SK-N-SH (cell line): ENCODE results near the gene PCP4. TPM values are rescaled to one million over a fixed set of nuclear protein-coding genes. Genes with fewer than 3 reads are reported as not detected.

Experiments
- CTCF ChIA-PET: fragments of 300-600, 350-600 bp; formaldehyde crosslinking; extraction: SDS; loops from one replicate; lab custom pipeline; 2021; lab: Yijun Ruan, JAX
- POLR2A ChIA-PET: fragments of 350-600 bp; sonication (Branson Sonifier 250); formaldehyde crosslinking; extraction: SDS; loops from one replicate; lab custom pipeline; 2020; ENCODE audit warnings: antibody characterized with exemption, inconsistent platforms; lab: Yijun Ruan, JAX
- DNase-seq: peaks from one replicate; pipeline ENCODE4 v3.0.0; 2012
- H2AFZ ChIP-seq: fragments of 200-600 bp; sonication (generic); 2 replicates; pipeline ENCODE4 v1.8.1; 2016; ENCODE audit warnings: antibody characterized with exemption, mild to moderate bottlenecking, low read depth
- H3F3A ChIP-seq: fragments of 200-600 bp; sonication (generic); replicated peaks from 2 replicates; pipeline ENCODE3; 2016; ENCODE audit warnings: antibody characterized with exemption, mild to moderate bottlenecking; ENCODE audit not compliant: insufficient read depth
- H3K27ac ChIP-seq, 2 experiments: fragments of 200-500 bp in 1 of 2; fragments of 200-600 bp in 1 of 2; sonication (Bioruptor generic) in 1 of 2; sonication (generic), shearing (Covaris generic) in 1 of 2; 2 replicates each; pipeline versions ENCODE4 v1.5.1 to v1.6.1; 2014 to 2016; ENCODE audit warnings: low read depth in 2 of 2, inconsistent platforms in 1 of 2, low read length in 1 of 2, mild to moderate bottlenecking in 1 of 2, mixed read lengths in 1 of 2
- H3K27me3 ChIP-seq: fragments of 200-600 bp; sonication (generic), shearing (Covaris generic); 2 replicates; pipeline ENCODE4 v1.6.1; 2016; ENCODE audit warnings: mixed run types; ENCODE audit not compliant: insufficient read depth
- H3K36me3 ChIP-seq, 2 experiments: fragments of 200-500 bp in 1 of 2; fragments of 200-600 bp in 1 of 2; sonication (Bioruptor generic) in 1 of 2; sonication (generic) in 1 of 2; replicated peaks in 1 of 2; 2 replicates each; pipeline versions ENCODE3 to v1.5.1; 2014 to 2016; ENCODE audit warnings: low read length in 1 of 2, mild to moderate bottlenecking in 1 of 2; ENCODE audit not compliant: insufficient read depth in 2 of 2, control insufficient read depth in 1 of 2
- H3K4me1 ChIP-seq, 2 experiments: fragments of 200-500 bp in 1 of 2; fragments of 200-600 bp in 1 of 2; sonication (Bioruptor generic) in 1 of 2; sonication (generic), shearing (Covaris generic) in 1 of 2; 2 replicates each; pipeline versions ENCODE4 v1.5.1 to v1.6.1; 2014 to 2016; ENCODE audit warnings: low read depth in 1 of 2, low read length in 1 of 2, mixed run types in 1 of 2; ENCODE audit not compliant: insufficient read depth in 2 of 2, control insufficient read depth in 1 of 2
- H3K4me2 ChIP-seq: fragments of 200-600 bp; sonication (generic), shearing (Covaris generic); 2 replicates; pipeline ENCODE4 v1.6.1; 2017; ENCODE audit warnings: mixed run types
- H3K4me3 ChIP-seq, 2 experiments: fragments of 200-500 bp in 1 of 2; fragments of 200-600 bp in 1 of 2; sonication (Bioruptor generic) in 1 of 2; sonication (generic), shearing (Covaris generic) in 1 of 2; 2 replicates each; pipeline versions ENCODE4 v1.5.1 to v1.8.1; 2014 to 2016; ENCODE audit warnings: low read depth in 2 of 2, inconsistent platforms in 1 of 2, low read length in 1 of 2, mild to moderate bottlenecking in 1 of 2, mixed read lengths in 1 of 2, moderate library complexity in 1 of 2
- H3K79me2 ChIP-seq: fragments of 200-600 bp; sonication (generic); 2 replicates; pipeline ENCODE4 v1.8.1; 2017; ENCODE audit warnings: mild to moderate bottlenecking; ENCODE audit not compliant: insufficient read depth
- H3K9ac ChIP-seq: fragments of 200-600 bp; sonication (generic); 2 replicates; pipeline ENCODE4 v1.6.1; 2017; ENCODE audit warnings: mixed run types
- H3K9me2 ChIP-seq: fragments of 200-600 bp; sonication (generic); 2 replicates; pipeline ENCODE4 v1.6.1; 2017; ENCODE audit warnings: mixed run types
- H3K9me3 ChIP-seq: fragments of 200-600 bp; sonication (generic); 2 replicates; pipeline ENCODE4 v1.6.1; 2017; ENCODE audit warnings: mixed run types, mild to moderate bottlenecking, moderate library complexity
- H4K20me1 ChIP-seq: fragments of 200-600 bp; sonication (generic); 2 replicates; pipeline ENCODE4 v1.6.1; 2017; ENCODE audit warnings: mild to moderate bottlenecking, mixed run types; ENCODE audit not compliant: insufficient read depth
- ELF1 ChIP-seq: IDR thresholded peaks from 2 replicates; pipeline ENCODE4 v1.4.0; 2012
- JUND ChIP-seq: IDR thresholded peaks from 2 replicates; pipeline ENCODE4 v1.4.0; 2012
- NFIC ChIP-seq: IDR thresholded peaks from 2 replicates; pipeline ENCODE4 v1.4.0; 2012; ENCODE audit warnings: borderline replicate concordance
- SIN3A ChIP-seq: IDR thresholded peaks from 2 replicates; pipeline ENCODE4 v1.6.1; 2012; ENCODE audit warnings: low read depth, mild to moderate bottlenecking, low read length, moderate library complexity, borderline replicate concordance
- TAF1 ChIP-seq: IDR thresholded peaks from 2 replicates; pipeline ENCODE4 v1.6.1; 2012; ENCODE audit warnings: low read depth, mild to moderate bottlenecking, low read length, moderate library complexity, borderline replicate concordance
- WGBS: methylation state at CpG from one replicate; pipeline ENCODE4 v1.1.6; 2017; ENCODE audit warnings: low lambda C conversion rate; 5-methylcytosine and 5-hydroxymethylcytosine counted together
- polyA plus RNA-seq, 3 experiments: library from polyadenylated mRNA; depleted of rRNA; stranded (reverse); fragments of >200 nt; gene quantifications; 2 replicates each; pipeline ENCODE4 v1.2.3, GENCODE V29; 2012
- TF ChIP-seq, protein P1 (sequence below): IDR thresholded peaks from 2 replicates; pipeline ENCODE4 v1.4.0; 2012; ENCODE audit warnings: low read depth, borderline replicate concordance
- TF ChIP-seq, protein P2 (sequence below): IDR thresholded peaks from 2 replicates; pipeline ENCODE4 v1.4.0; 2012; ENCODE audit warnings: low read depth, borderline replicate concordance

PCP4 gene
- polyA plus RNA-seq, 1 of the 3 experiments (the other 2 are of a cell fraction) = not detected

DNA sequence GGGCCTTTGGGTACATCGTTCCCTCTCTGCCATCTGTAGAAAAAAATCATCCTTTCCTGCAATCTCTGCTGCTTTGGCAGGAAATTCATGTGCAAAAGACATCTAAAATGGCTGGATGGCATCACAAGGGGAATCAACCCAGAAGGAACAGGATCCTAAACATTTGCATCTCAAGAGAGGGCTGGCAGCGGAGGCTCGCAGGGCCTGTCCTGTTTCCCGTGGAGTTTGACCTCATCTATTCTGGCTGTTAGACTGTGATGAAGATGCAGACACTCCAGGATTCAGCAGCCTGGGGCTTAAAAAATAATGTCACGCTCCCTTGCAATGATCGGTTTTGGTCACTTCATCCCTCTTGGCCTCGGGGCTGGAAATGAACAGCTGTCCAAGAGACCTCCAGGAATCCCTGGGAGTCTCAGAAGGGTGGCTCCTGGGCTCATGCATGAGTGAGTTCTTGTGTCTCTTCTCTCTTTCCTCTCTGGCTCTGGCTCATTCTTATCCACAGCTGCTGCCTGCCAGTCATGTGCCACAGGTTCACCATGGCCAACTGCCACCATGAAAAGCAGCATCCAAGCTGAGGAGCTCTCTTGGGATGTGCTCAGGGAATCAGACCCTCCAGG, 16.1 kb upstream of the PCP4 start:
- POLR2A ChIA-PET = no interaction called here
- 37% methylated on average over 7 of the region's 7 CpGs for WGBS
- Histone ChIP-seq H3K9ac (no peak overlapping the region), H3K4me3 (no peak overlapping the region), H3K36me3 (no peaks in the 10 kb centered on the region), H3K27ac (no peak overlapping the region), H3K27me3 (no peaks in the 10 kb centered on the region), H4K20me1 (no peaks in the 10 kb centered on the region)
- CTCF ChIA-PET = interaction anchor here (1.9 to 5.0 kb wide), 2 partner anchors 16 to 63 kb away, joined by 8 to 40 read pairs; partner anchors contain the start of gene PCP4
- TF ChIP-seq SIN3A = no peak
- TF ChIP-seq NFIC = no peak
- TF ChIP-seq, all 33 proteins: peak for 0
- no peaks in the 10 kb centered on the region for H3K79me2 ChIP-seq
- H3K9me2 ChIP-seq = no peaks in the 10 kb centered on the region
- H2AFZ ChIP-seq = no peak overlapping the region
- no peaks in the 10 kb centered on the region for H3K9me3 ChIP-seq
- no peak overlapping the region for H3K4me2 ChIP-seq
- H3F3A ChIP-seq = no peaks in the 10 kb centered on the region
- DNase-seq = no peak
- H3K4me1 ChIP-seq = no peaks in the 10 kb centered on the region

DNA sequence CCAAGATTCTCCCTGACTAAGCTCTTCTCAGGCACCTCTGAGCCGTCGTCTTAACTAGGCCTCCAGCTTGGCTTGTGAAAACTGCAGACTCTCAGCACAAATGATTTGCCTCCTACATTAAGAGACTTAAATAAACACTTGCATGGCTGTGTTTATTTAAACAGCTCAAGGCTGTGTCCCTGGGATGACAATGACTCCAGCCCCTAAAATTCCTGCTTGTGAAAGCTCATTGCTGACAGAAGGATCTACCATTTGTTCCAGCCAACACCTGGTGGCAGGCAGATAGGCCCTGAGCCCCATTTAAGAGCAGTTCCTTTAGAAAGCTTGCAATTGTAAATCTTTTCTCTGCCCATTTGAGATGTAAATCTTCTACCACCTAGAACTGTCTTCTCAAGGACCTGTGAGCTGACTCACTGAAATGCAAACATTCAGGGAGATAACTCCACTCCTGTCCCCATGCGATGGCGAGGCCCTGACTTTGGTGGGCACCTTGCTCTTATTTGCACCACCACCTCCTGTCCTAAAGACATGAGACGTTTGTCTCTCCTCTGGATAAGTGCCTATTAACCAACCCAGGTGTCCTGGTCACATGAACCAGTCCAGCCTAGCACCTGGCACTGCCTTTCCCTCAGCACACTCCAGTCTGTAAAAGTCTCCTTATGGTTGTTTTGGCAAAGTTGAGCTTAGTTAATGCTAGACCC, 15.1 kb upstream of the PCP4 start:
- Histone ChIP-seq H3K79me2 (no peaks in the 10 kb centered on the region), H3F3A (no peaks in the 10 kb centered on the region), H3K36me3 (no peaks in the 10 kb centered on the region), H4K20me1 (no peaks in the 10 kb centered on the region), H3K4me3 (no peak overlapping the region), H3K9ac (no peak overlapping the region), H3K4me2 (no peak overlapping the region), H3K27me3 (no peaks in the 10 kb centered on the region), H3K27ac (no peak overlapping the region), H2AFZ (no peak overlapping the region), H3K4me1 (no peaks in the 10 kb centered on the region), H3K9me2 (no peaks in the 10 kb centered on the region), H3K9me3 (no peaks in the 10 kb centered on the region)
- no peak for DNase-seq
- ChIA-PET CTCF (interaction anchor here (1.0 to 5.0 kb wide), 3 partner anchors 15 to 269 kb away, joined by 4 to 40 read pairs (median 8); partner anchors contain the start of gene PCP4), POLR2A (no interaction called here)
- 33% methylated on average over 3 of the region's 5 CpGs for WGBS
- TF ChIP-seq, protein P1, sequence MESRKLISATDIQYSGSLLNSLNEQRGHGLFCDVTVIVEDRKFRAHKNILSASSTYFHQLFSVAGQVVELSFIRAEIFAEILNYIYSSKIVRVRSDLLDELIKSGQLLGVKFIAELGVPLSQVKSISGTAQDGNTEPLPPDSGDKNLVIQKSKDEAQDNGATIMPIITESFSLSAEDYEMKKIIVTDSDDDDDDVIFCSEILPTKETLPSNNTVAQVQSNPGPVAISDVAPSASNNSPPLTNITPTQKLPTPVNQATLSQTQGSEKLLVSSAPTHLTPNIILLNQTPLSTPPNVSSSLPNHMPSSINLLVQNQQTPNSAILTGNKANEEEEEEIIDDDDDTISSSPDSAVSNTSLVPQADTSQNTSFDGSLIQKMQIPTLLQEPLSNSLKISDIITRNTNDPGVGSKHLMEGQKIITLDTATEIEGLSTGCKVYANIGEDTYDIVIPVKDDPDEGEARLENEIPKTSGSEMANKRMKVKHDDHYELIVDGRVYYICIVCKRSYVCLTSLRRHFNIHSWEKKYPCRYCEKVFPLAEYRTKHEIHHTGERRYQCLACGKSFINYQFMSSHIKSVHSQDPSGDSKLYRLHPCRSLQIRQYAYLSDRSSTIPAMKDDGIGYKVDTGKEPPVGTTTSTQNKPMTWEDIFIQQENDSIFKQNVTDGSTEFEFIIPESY = no peak
- TF ChIP-seq TAF1 = no peak
- TF ChIP-seq, protein P2, sequence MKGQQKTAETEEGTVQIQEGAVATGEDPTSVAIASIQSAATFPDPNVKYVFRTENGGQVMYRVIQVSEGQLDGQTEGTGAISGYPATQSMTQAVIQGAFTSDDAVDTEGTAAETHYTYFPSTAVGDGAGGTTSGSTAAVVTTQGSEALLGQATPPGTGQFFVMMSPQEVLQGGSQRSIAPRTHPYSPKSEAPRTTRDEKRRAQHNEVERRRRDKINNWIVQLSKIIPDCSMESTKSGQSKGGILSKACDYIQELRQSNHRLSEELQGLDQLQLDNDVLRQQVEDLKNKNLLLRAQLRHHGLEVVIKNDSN = no peak
- no peak for TF ChIP-seq ELF1
- TF ChIP-seq JUND = no peak
